ENCODE measurements around the gene CRK. TPM values are rescaled to one million over a fixed set of nuclear protein-coding genes. Genes with fewer than 3 reads are reported as not detected.
"Not testable (repeated sequence)": the region's sequence is repeated elsewhere in the genome, so short reads cannot be mapped to it uniquely, and the experiment has no call there.

Gene CRK
- total RNA-seq, 1 donor from 2014 or later: 81.3 TPM

- DNase-seq: no peak
- no peaks in the 10 kb centered on the region for H3K27me3 ChIP-seq
- no peaks in the 10 kb centered on the region for H3K9me3 ChIP-seq
- peak; percentile 88 for ATAC-seq
- H3K36me3 ChIP-seq: peaks cover 10% of the 10 kb centered on the region
- H3K4me3 ChIP-seq: no peak overlapping the region
- H3K4me1 ChIP-seq: peaks cover 50% of the 10 kb centered on the region
- intact Hi-C loops (cut with DNase I): no loop called here
- H3K27ac ChIP-seq: peak overlapping the region; percentile 72
- no peak for TF ChIP-seq CTCF (IDR thresholded peaks at IDR 0.05)
Observed at GRCh38 chr17:1449412-1449967, 6.5 kb downstream of the CRK start.

- DNase-seq: no peak
- no peak for TF ChIP-seq CTCF (IDR thresholded peaks at IDR 0.05)
- intact Hi-C loops (cut with DNase I): no loop called here
- Histone ChIP-seq H3K27ac (peak overlapping the region; percentile 72), H3K4me1 (peaks cover 31% of the 10 kb centered on the region), H3K4me3 (no peak overlapping the region), H3K27me3 (no peaks in the 10 kb centered on the region), H3K36me3 (peaks cover 2% of the 10 kb centered on the region), H3K9me3 (no peaks in the 10 kb centered on the region)
- ATAC-seq: peak; percentile 9
Observed at GRCh38 chr17:1447052-1447451, 9.0 kb downstream of the CRK start.

- ATAC-seq (no peak), DNase-seq (no peak)
- Histone ChIP-seq H3K4me3 (no peak overlapping the region), H3K27me3 (no peaks in the 10 kb centered on the region), H3K27ac (peak overlapping the region; percentile 72), H3K36me3 (no peaks in the 10 kb centered on the region), H3K9me3 (no peaks in the 10 kb centered on the region), H3K4me1 (peaks cover 31% of the 10 kb centered on the region)
- TF ChIP-seq CTCF (IDR thresholded peaks at IDR 0.05): no peak
- intact Hi-C loops (cut with DNase I): no loop called here
Observed at GRCh38 chr17:1446201-1446600, 9.8 kb downstream of the CRK start.

- H3K9me3 ChIP-seq; H3K27me3 ChIP-seq; H3K36me3 ChIP-seq; DNase-seq; H3K27ac ChIP-seq; H3K4me3 ChIP-seq; intact Hi-C loops (cut with DNase I); ATAC-seq: not testable (repeated sequence)
- peaks cover 31% of the 10 kb centered on the region for H3K4me1 ChIP-seq
Observed at GRCh38 chr17:1445695-1446094, 10.3 kb downstream of the CRK start.

- H3K27me3 ChIP-seq; H3K36me3 ChIP-seq; H3K27ac ChIP-seq; intact Hi-C loops (cut with DNase I); H3K4me1 ChIP-seq; DNase-seq; H3K4me3 ChIP-seq; H3K9me3 ChIP-seq; ATAC-seq: not testable (repeated sequence)
Observed at GRCh38 chr17:1442721-1443120, 13.3 kb downstream of the CRK start.

- H3K9me3 ChIP-seq: no peaks in the 10 kb centered on the region
- no peak overlapping the region for H3K27ac ChIP-seq
- peaks cover 5% of the 10 kb centered on the region for H3K4me1 ChIP-seq
- intact Hi-C loops (cut with DNase I): no loop called here
- no peak overlapping the region for H3K4me3 ChIP-seq
- ATAC-seq: no peak
- H3K27me3 ChIP-seq: no peaks in the 10 kb centered on the region
- H3K36me3 ChIP-seq: no peaks in the 10 kb centered on the region
- DNase-seq: no peak
- no peak for TF ChIP-seq CTCF (IDR thresholded peaks at IDR 0.05)
Observed at GRCh38 chr17:1442187-1442586, 13.8 kb downstream of the CRK start.

- ATAC-seq: no peak
Observed at GRCh38 chr17:1440921-1441320, 15.1 kb downstream of the CRK start.

More at GRCh38 chr17:1440921-1441320, 15.1 kb downstream of the CRK start:
- H3K4me3 ChIP-seq: no peak overlapping the region
- H3K27ac ChIP-seq: no peak overlapping the region
- intact Hi-C loops (cut with DNase I): no loop called here
- peaks cover 11% of the 10 kb centered on the region for H3K36me3 ChIP-seq
- no peaks in the 10 kb centered on the region for H3K4me1 ChIP-seq
- no peaks in the 10 kb centered on the region for H3K9me3 ChIP-seq
- H3K27me3 ChIP-seq: no peaks in the 10 kb centered on the region
- TF ChIP-seq CTCF (IDR thresholded peaks at IDR 0.05): no peak
- DNase-seq: no peak
